Ovary (tissue), 9 donors: ENCODE data around the gene ALDH3B2. TPM values are rescaled to one million over a fixed set of nuclear protein-coding genes. Genes with fewer than 3 reads are reported as not detected.

ENCODE experiments used
- DNase-seq, 5 donors: peaks; one replicate each; pipeline ENCODE4 v3.0.0-alpha.2; 2019 to 2020
- H3K27ac ChIP-seq, 2 donors: fragments of 200-600 bp; one replicate each; pipeline versions ENCODE4 v1.5.1 to v1.8.0; 2019 to 2022
- H3K27me3 ChIP-seq: fragments of 200-600 bp; one replicate; pipeline ENCODE4 v1.8.0; 2022
- H3K36me3 ChIP-seq: fragments of 200-600 bp; sonication (generic); one replicate; pipeline ENCODE4 v1.5.1; 2019
- H3K4me1 ChIP-seq: one replicate; pipeline ENCODE4 v1.8.1; 2013; ENCODE audit warnings: mild to moderate bottlenecking, moderate library complexity; ENCODE audit not compliant: insufficient read depth
- H3K4me3 ChIP-seq: fragments of 200-600 bp; sonication (generic); one replicate; pipeline ENCODE4 v1.5.1; 2017
- H3K9me3 ChIP-seq, 2 donors: fragments of 200-600 bp in 1 of 2; sonication (generic) in 1 of 2; one replicate each; pipeline versions ENCODE4 v1.5.1 to v1.8.1; 2013 to 2019; ENCODE audit warnings: mild to moderate bottlenecking in 1 of 2, moderate library complexity in 1 of 2
- EP300 ChIP-seq: sonication (generic); formaldehyde crosslinking; IDR thresholded peaks from one replicate; pipeline ENCODE4 v1.6.1; 2017; ENCODE audit warnings: antibody characterized with exemption
- POLR2A ChIP-seq: fragments of 450-650 bp; IDR thresholded peaks from one replicate; pipeline ENCODE4 v1.6.1; 2017; ENCODE audit warnings: antibody characterized with exemption, mild to moderate bottlenecking, moderate library complexity
- WGBS, 3 donors: extraction: QIAGEN DNeasy Blood & Tissue Kit in 1 of 3; methylation state at CpG; one replicate each; pipeline versions ENCODE4 v1.1.5 to v1.1.7; 2013 to 2017; 5-methylcytosine and 5-hydroxymethylcytosine counted together
- intact Hi-C, 4 donors: fragments of 100-400 bp; cut with DNase I; formaldehyde crosslinking; loops; one replicate each; pipeline versions ENCODE4 v1.11.0 to v1.15.1; 2022 to 2023
- polyA plus RNA-seq, 2 donors: library from polyadenylated mRNA; stranded (reverse); fragments of 200-250 nt in 1 of 2; fragments of 350-450 nt in 1 of 2; fragmentation: Illumina TruSeq in 1 of 2; extraction: RNeasy Lipid Tissue Mini Kit (QIAGEN cat#74804) in 1 of 2; gene quantifications; one replicate each; pipeline ENCODE4 v1.2.3, GENCODE V29; 2013 to 2014
- total RNA-seq, 7 donors: library from RNA; depleted of rRNA in 2 of 7; stranded (reverse); fragments of >200 nt in 2 of 7; fragmentation: NEBNext Ultra II Directional in 3 of 7; extraction: Animal tissue kit (Norgen Biotek cat#: 25700) in 3 of 7; gene quantifications; one replicate each; pipeline versions ENCODE4 v1.1.0 to v1.2.4, GENCODE V29; 2016 to 2023
- TF ChIP-seq, protein P1 (sequence below), 3 donors: fragments of 450-650 bp in 2 of 3; fragments of 200-600 bp in 1 of 3; IDR thresholded peaks; one replicate each; pipeline versions ENCODE4 v1.5.1 to v1.8.0; 2016 to 2022; ENCODE audit warnings: antibody characterized with exemption in 3 of 3, mild to moderate bottlenecking in 1 of 3
- donor health status: DM: no; HTN: no; CAD: no; lungs with moderate emphysema.
- donor health status: DM: no; HTN: no; CAD: no.
- donor health status: Bipolar disorder and iron deficiency.
- donor health status: DM: yes; HTN: yes; CAD: no.
- donor health status: DM: no; HTN: no; CAD: no.
- donor health status: DM: yes; HTN: yes; CAD: no.

ALDH3B2 gene
- total and polyA plus RNA-seq, 9 donors = 0.15 to 0.57 (median 0.27) TPM; not detected in 5

- no peak overlapping the region for H3K4me3 ChIP-seq
- 78 to 85% (median 82%) methylated on average over 10 of the region's 10 CpGs for WGBS, 3 donors
- no peak for DNase-seq
- no peaks in the 10 kb centered on the region for H3K4me1 ChIP-seq
- no peak overlapping the region for H3K27ac ChIP-seq
- no peaks in the 10 kb centered on the region for H3K9me3 ChIP-seq
- TF ChIP-seq POLR2A = no peak
- TF ChIP-seq EP300 = no peak
- TF ChIP-seq, protein P1, sequence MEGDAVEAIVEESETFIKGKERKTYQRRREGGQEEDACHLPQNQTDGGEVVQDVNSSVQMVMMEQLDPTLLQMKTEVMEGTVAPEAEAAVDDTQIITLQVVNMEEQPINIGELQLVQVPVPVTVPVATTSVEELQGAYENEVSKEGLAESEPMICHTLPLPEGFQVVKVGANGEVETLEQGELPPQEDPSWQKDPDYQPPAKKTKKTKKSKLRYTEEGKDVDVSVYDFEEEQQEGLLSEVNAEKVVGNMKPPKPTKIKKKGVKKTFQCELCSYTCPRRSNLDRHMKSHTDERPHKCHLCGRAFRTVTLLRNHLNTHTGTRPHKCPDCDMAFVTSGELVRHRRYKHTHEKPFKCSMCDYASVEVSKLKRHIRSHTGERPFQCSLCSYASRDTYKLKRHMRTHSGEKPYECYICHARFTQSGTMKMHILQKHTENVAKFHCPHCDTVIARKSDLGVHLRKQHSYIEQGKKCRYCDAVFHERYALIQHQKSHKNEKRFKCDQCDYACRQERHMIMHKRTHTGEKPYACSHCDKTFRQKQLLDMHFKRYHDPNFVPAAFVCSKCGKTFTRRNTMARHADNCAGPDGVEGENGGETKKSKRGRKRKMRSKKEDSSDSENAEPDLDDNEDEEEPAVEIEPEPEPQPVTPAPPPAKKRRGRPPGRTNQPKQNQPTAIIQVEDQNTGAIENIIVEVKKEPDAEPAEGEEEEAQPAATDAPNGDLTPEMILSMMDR (IDR thresholded peaks at IDR 0.05) = no peak
- H3K36me3 ChIP-seq = no peaks in the 10 kb centered on the region
- intact Hi-C loops = no loop called here
- H3K27me3 ChIP-seq = no peaks in the 10 kb centered on the region
Measured at GRCh38 chr11:67699521-67699920, 25.1 kb upstream of the ALDH3B2 start.

GRCh38 chr11:67698247-67698646, 23.8 kb upstream of the ALDH3B2 start:
- intact Hi-C loops = no loop called here
- no peaks in the 10 kb centered on the region for H3K27me3 ChIP-seq
- H3K4me1 ChIP-seq = no peaks in the 10 kb centered on the region
- TF ChIP-seq, protein P1 (IDR thresholded peaks at IDR 0.05) = no peak
- TF ChIP-seq POLR2A (no peak), EP300 (no peak)
- 76 to 82% (median 78%) methylated on average over 6 of the region's 6 CpGs for WGBS, 3 donors
- no peak for DNase-seq
- H3K27ac ChIP-seq = no peak overlapping the region
- H3K36me3 ChIP-seq = no peaks in the 10 kb centered on the region
- no peak overlapping the region for H3K4me3 ChIP-seq
- H3K9me3 ChIP-seq = no peaks in the 10 kb centered on the region

DNA sequence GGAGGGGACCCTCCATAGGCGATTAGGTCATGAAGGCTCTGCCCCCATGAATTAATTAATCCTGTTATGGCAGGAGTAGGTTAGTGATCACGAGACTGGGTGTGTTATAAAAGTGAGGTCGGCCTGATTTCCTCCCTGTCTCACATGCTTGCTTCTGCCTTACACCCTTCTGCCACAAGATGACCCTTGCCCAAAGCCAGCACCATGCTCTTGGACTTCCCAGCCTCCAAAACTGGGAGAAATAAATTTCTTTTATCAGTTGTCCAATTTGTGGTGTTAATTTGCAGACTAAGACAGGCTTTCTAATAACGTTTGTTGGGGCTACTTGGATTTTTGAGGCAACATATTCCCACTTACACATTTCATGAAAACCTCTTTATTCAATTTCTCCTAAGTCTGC, 23.4 kb upstream of the ALDH3B2 start:
- Histone ChIP-seq H3K4me3 (no peak overlapping the region), H3K27ac (no peak overlapping the region), H3K36me3 (no peaks in the 10 kb centered on the region), H3K9me3 (no peaks in the 10 kb centered on the region), H3K27me3 (no peaks in the 10 kb centered on the region), H3K4me1 (no peaks in the 10 kb centered on the region)
- no peak for TF ChIP-seq POLR2A
- no peak for TF ChIP-seq EP300
- TF ChIP-seq, protein P1 (IDR thresholded peaks at IDR 0.05) = no peak
- intact Hi-C loops = no loop called here
- WGBS, 3 donors = 80 to 85% (median 83%) methylated on average over 4 of the region's 4 CpGs
- no peak for DNase-seq

DNA sequence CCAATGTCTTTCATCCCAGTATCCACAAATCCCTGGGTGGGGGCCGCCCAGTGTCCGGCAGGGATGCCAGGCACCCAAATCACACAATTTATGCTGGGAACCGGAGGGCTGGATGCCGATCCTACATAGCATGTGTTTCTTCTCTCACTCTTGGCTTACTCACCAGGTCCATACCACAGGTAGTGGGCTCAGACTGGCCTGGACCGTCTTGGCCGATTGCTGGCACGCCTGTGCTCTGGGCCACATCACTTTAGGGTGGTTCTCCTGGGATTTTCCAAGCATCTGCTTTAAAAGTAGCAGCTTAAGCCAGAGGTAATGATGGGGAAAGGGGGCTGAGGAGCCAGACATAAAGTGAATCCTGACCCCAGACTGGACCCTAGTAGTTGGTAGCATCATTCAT, 22.6 kb upstream of the ALDH3B2 start:
- intact Hi-C loops = no loop called here
- H3K4me3 ChIP-seq = no peak overlapping the region
- WGBS, 3 donors = 90 to 92% (median 90%) methylated on average over 7 of the region's 7 CpGs

More for the DNA sequence above, 22.6 kb upstream of the ALDH3B2 start:
- no peak for DNase-seq
- Histone ChIP-seq H3K36me3 (no peaks in the 10 kb centered on the region), H3K4me1 (no peaks in the 10 kb centered on the region), H3K27me3 (no peaks in the 10 kb centered on the region), H3K27ac (no peak overlapping the region), H3K9me3 (no peaks in the 10 kb centered on the region)
- TF ChIP-seq, protein P1 (IDR thresholded peaks at IDR 0.05) = no peak
- no peak for TF ChIP-seq EP300
- TF ChIP-seq POLR2A = no peak
